HG02981 (cell line): Measurements from ENCODE around the gene MEAF6.

Experiments used
- ATAC-seq: cut with Tn5 transposase; IDR thresholded peaks from one replicate; pipeline ENCODE4 v1.9.1; 2021; ENCODE audit warnings: mild to moderate bottlenecking, moderate library complexity; ENCODE audit not compliant: unreplicated experiment

Gene MEAF6

DNA sequence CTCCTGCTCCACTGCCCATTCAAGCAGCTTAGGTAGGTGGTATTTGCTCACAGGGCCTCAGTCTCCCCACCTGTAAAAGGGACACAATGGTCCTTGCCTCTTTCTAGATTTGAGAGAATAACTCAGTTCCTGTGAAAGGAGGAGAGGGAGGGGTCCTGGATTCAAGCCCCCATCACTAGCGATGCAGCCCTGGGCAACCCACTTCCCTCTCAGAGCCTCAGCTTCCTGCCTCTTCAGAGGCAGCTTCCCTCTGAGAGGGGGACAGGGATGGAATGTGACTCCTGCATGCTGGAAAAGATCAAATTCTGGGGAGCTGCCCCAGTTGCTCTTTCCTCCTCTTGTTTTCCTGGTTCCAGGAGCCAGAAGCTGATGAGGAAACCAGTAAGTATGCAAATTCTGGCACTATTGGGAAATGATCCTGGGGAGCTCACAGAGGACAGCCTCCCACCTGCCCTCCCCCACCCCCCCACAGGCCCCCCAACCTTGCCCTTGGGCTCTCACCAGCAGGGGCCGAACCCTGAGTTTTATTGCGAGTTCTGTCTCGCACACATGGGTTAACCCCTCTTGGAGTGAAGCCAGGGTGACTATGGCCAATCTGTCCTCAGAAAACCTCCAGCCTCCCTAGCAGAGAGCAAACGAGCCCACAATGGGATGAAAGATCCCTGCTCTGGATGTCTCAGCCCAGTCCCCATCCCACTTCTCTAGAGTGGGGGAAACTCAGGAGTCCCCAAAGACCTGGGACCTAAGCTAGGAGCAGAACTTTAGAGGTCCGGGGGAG, 28.5 kb downstream of the MEAF6 start:
- no peak for ATAC-seq

DNA sequence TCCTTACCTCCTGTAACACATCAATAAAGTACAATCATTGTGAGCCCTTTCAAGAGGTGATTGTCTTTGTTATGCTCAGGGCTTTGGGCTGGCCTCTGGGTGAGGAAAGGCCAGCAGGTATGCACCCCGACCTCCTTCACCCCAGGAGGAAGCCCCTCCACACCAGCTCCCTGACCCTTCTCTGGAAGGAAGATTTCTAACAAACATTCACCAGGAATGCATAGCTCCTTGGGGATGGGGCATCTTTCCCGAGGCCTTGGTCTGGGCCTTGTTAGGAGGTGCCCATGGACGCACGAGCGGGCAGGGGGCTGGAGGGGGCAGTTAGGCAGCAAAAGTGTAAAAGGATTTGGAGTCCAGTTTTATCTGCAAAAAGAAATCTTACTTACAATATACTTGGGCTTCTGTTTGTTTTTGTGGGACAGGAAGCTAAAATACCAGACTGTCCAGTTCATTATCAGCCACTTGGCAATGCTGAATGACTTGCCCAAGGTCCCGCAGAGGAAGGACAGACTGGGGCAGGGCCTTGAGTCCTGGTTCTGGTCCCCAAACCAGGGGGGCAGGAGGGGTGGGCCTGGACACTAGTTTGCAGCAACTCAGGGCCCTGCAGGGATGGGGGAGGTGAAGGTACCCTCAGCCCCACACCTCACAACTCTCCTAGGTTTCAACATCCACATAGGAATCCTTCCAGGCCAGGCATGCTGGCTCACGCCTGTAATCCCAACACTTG, 30.1 kb downstream of the MEAF6 start:
- no peak for ATAC-seq

DNA sequence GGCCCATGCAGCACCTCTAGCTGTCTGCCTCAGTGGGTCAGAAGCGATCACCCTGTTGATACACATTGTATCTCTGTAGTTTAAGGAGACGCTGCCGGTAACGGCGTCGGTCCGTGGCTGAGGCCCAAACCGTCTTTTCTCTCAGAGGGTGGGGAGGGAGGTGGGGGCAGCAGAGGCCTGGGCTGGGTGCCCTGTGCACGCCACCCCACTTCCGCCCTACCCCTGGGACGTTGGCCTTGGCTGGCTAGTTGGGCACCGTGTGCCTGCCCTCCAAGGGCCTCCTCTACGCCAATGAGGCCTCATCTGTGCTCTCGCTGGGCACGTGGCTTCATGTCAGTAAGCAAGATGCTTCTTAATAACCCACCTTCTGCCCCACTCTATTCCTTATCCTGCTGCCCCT, 30.8 kb downstream of the MEAF6 start:
- ATAC-seq = no peak

DNA sequence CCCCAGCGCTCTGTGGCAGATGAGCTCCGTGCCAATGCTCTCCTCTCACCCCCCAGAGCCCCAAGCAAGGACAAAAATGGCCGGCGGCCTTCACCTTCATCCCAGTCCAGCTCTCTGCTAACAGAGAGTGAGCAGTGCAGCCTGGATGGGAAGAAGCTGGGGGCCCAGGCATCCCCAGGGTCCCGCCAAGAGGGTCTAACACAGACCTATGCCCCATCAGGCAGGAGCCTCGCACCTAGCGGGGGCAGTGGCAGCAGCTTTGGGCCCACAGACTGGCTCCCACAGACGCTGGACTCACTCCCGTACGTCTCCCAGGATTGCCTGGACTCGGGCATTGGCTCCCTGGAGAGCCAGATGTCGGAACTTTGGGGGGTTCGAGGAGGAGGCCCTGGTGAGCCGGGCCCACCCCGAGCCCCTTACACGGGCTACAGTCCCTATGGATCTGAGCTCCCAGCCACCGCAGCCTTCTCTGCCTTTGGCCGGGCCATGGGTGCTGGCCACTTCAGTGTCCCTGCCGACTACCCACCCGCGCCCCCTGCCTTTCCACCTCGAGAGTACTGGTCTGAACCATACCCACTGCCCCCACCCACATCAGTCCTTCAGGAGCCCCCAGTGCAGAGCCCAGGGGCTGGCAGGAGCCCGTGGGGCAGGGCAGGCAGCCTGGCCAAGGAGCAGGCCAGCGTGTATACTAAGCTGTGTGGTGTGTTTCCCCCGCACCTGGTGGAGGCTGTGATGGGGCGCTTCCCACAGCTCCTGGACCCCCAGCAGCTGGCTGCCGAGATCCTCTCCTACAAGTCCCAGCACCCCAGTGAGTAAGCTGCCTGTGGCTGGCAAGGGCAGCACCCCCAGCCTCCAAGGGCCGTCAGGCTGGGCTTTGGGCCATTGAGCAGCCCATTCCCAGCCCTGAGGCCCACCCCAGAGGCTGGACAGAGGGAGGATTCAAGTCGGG, 31.5 kb downstream of the MEAF6 start:
- no peak for ATAC-seq

DNA sequence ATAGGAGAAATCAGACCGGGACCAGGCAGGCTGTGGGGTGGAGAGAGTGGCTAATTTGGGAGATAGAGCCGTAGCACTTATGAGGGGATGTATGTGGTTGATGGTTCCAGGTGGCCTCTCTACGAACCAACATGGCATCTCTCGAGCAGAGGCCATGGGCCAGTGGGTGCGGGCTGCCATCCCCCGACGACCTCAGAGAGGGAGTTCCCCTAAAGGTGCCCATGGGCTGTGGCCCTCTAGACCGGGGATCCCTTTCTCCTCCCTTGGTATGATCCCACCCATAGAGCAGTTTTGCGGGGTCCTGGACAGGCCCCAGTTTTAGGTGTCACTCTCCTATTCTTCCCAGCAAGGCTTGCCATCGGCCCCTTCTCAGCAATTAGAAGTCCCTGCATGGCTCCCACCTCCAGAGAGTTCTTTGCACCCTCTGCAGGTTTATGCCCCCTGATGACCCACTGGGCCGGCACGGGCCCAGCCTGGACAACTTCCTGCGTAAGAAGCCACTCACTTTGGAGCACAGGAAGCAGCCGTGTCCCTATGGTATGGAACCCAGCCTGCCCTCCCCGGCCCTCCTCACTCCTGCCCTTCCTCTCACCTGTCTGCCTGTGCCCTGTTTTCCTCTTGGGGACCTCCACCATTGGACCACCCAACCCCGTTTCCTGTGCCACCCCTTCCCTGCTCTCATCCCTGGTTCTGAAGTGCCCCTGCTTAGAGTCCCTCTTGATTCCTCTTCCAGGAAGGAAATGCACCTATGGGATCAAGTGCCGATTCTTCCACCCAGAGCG, 32.4 kb downstream of the MEAF6 start:
- no peak for ATAC-seq

DNA sequence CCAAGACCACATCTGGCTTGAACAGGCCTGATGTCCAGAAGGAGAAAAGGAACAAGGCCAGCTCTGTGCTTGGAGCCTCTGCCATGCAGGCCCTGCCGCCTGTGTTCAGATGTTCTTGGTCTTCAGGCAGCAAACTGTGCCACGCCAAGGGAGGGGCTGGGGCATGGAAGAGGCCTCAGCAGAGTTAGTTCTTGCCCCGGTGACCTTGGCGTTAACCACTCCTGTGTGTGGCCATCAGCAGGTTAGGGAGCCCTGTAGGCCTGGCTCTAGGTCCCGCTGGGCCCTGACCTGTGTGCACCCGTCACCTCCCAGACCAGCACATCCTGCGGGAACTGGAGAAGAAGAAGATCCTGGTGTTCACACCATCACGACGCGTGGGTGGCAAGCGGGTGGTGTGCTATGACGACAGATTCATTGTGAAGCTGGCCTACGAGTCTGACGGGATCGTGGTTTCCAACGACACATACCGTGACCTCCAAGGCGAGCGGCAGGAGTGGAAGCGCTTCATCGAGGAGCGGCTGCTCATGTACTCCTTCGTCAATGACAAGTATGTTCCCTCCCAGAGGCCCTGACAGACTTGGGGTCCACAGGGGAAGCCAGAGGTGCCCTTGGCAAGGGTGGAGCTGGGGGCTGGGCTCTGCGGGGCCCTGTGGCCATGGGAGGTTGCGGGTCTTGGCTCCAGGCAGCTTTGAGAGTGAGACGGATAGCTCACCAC, 33.1 kb downstream of the MEAF6 start:
- no peak for ATAC-seq

DNA sequence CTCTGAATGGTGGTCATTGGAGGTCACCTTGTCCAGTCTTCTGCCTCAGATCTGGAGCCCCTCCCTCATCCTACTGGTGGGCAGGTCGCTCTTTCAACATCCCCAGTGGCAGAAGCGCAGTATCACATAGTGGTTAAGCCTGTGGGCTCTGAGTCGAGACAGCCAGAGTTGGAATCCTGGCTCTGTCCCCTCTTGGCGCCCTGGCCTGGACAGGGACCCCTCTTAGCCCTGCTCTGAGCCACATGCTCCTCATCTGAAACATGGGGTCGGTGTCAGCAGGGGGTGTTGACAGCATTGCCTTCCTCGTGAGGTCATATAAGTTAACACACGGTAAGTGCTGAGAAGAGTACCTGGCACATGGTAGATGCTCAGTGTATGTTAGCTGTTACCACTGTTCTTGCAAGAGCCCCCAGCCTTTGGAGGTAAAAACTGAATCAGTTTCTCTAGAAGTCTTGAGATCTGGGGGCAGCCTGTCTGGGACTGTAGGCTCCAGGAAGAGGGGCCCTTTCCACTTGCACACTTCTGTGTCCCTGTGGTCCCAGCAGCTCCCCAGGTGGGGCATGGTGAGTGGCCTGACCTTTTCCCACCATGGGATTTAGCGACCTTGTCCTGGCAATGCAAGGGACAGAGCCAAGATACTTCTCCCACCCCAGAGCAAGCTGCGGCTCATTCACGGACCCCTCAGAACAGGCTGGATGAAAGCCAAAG, 33.8 kb downstream of the MEAF6 start:
- ATAC-seq = no peak

DNA sequence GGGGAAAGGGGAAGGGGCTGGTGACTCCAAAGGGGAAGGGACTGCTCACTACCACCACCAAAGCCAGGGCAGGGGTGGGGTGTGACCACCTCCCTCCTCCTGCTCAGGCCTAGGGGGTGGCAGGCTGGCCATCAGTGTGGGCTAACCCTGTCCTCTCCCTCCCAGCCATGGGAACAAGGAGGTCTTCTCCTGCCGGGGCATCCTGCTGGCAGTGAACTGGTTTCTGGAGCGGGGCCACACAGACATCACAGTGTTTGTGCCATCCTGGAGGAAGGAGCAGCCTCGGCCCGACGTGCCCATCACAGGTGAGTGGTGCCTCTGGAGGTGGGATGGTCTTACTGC, 34.5 kb downstream of the MEAF6 start:
- ATAC-seq = no peak

DNA sequence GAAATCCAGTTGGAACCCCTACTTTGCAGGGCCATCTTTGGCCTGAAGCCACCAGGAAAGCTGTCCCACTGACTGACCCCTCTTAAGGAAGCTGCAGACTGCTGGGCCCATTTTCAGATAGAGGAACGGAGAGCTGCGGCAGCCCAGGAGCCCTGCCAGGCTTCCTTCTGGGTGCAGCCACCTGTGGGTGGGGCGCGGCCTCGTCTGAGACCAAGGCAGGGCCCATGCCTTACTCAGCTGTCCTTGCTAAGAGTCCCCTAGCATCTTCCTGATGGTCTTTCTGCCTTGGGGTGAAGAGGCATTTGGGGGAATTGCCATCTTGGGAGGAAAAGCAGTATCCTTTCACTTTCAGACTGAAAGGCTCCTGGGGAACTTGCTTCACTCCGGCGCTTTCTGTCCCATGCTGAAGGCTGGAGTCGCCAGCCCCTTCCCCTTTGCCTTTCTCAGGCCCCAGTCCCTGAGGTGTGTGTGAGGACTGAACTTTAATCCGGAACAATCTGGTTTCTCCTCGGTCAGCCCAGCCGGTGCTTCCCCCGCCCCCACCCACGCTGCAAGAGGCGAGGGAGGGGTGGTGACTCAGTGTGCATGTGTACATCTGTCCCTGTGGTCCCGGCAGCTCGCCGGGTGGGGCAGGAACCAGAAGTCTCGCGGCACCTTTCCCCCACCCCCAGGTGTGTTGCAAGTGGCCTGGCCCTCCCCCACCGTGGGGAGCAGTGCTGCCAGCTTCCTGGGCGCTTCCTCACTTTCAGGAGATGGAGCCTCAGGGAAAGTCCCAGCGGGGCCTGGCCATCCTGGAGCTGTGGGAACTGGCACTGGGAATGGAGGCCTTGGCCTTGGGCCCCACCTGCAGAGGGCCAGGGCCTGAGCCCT, 35.1 kb downstream of the MEAF6 start:
- peak; percentile 28 for ATAC-seq

DNA sequence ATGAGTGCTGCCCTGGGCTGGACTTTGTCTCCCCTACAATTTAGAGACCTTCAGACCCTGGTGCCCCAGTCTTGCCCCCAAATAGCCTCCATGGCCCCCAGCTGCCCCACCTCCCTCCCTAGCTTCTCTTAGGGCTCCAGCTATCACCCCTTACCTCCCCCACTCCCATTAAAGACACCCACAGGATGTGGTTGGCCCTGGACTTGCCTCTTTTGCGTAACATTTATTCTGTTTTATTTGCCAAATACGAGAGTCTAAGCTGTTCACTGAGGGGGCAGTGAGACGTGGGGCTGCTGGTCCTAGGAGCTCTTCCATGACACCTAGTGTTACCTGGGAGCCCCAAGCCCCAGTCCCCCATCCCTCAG, 35.7 kb downstream of the MEAF6 start:
- ATAC-seq = no peak

DNA sequence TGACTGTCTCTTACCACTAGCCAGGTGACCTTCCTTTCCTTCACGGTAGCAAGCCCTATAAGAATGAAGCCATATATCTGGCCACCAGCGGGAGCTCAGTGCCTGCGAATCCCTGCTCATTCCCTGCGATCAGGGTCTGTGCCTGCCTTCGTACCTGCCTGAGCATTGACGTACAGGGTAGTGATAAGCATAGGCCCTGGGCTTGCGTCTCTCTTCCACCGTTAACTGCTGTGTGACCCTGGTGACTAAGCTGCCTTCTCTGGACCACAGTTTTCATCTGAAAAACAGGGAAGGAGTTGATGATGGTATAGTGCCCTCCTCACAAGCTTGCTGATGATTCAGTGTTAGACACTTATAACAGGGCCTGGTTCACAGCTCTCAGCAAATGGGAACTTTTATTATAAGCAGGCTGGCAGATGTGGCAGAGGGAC, 36.1 kb downstream of the MEAF6 start:
- no peak for ATAC-seq

DNA sequence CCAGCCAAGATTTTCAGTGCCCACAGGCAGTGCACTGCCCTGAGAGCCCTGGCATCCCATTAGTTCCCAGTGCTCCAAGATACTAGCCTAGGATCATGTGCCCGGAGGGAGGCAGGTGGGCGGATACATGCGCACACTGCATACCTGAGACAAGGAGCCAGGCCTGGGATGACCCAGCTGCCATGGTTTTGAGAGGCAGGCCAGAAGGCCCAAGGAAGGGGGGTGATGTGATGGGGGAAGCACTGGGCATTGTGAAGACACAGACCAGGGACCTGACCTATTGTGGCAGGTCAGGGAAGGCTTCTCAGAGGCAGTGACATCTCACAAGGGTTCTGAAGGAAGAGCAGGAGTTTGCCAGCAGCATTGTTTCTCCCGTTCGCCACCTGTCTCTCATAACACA, 36.6 kb downstream of the MEAF6 start:
- no peak for ATAC-seq

DNA sequence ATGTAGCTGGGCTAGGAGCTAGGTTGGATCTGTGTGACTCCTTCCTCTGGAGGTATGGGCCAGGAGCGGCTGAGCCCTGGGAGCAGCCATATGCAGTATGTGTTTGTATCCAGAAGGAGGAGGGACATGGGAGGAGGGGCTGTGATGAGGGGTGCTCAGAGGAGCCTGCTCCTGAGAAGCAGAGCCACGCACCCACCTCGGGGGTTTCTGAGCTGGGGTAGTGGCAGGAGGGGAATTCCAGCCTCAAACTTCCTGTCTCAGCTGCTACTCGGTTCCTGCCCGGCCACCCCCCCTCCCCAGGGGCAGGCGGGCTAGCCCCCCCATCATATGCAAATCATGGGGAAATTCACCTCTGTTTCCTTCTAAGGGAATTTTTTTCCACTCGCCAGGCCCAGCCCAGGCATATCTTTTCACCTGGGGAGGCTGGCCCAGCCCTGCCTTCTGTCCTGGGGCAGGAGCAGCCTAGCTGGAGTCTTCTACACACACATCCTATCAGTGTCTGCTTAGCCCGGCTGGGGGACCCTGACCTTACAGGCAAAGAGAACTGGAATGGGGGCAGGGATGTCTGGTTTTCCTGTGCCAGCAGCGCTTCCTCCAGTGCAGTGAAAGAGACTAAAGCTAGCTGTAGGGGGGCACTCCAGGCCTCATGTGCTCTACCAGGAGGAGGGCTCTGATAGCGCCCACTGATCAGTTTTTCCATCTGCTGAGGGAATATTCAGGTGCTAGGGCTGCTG, 37.2 kb downstream of the MEAF6 start:
- ATAC-seq = peak; percentile 42

DNA sequence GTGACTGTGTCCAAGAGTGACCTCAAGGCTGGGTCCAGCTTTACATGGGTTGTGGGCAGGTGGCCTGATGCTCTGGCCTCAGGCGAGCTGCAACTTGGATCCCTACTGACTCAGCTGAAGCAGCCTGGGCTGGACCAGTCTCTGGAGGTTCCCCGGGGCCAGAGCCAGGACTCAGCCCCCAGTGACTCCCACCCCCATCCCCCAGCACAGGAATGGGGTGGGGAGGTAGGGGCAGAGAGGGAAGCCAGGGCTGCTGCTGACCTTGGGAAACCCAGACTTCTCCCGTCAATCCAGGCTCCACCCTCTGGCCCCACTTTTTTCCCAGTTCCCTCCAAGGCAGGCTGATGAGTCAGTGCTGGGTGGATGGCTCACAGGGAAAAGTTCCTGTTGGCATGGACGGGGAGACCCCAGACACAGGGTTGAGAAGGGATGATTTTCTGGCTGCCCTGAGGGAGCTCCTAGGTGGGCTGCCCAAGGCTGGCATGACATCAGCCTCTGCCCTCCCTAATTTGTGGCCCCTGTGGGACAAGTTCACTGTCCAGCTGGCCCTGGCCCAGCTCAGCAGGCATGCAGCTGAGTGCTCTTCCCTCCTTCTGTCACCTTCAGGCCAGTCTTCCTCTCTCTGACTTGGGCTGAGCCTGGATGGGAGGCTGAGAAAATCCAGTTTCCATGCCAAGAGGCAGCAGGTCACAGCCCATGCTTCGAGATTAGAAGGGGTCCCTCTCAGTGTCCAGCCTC, 37.9 kb downstream of the MEAF6 start:
- ATAC-seq = no peak

DNA sequence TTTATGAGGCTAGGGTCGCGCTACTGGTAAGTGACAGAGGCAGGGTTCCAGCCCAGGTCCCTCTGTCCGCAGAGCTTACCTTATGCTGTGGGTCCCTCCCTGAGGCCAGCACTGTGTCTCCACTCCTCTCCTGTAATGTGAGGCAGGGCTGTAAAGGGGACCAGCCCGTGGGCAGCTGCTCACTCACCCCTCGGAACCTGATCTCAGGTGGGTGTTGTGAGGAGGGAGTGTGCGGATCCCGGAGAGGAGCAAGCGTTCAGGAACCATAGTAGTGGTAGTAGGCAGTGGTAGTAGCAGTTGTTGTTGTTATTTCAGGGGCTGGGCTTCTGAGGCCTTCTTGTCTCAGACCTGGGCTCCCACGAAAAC, 38.5 kb downstream of the MEAF6 start:
- no peak for ATAC-seq

DNA sequence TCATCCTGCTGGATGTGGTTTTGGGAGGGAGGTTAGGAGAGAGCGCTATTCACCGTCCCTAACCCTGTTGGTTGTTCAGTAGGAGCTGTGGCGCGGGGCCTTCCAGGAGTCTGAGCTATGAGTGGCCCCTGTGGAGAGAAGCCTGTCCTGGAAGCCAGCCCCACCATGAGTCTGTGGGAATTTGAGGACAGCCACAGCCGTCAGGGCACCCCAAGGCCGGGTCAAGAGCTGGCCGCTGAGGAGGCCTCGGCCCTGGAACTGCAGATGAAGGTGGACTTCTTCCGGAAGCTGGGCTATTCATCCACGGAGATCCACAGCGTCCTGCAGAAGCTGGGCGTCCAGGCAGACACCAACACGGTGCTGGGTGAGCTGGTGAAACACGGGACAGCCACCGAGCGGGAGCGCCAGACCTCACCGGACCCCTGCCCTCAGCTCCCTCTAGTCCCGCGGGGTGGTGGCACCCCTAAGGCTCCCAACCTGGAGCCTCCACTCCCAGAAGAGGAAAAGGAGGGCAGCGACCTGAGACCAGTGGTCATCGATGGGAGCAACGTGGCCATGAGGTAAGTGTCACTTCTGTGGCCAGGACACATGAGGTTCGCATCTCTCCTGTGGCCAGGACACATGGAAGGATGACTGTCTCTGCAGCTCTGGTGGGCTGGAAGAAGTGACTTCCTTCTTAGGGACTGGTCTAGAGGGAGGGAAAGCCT, 39.0 kb downstream of the MEAF6 start:
- ATAC-seq = no peak
